ENCODE results near the gene DGKZ. TPM values are rescaled to one million over a fixed set of nuclear protein-coding genes. Genes with fewer than 3 reads are reported as not detected.

DGKZ gene
- total RNA-seq, 1 donor from 2014 or later, result 127 TPM

- H3K36me3 Mint-ChIP-seq (ENCODE audit: low read depth, unreplicated experiment), result peaks cover 7% of the 10 kb centered on the region
- TF ChIP-seq CTCF (IDR thresholded peaks at IDR 0.05; ENCODE audit: unreplicated experiment), result no peak
- peak overlapping the region; percentile 91 for H3K4me3 Mint-ChIP-seq (ENCODE audit: unreplicated experiment)
- peaks cover 56% of the 10 kb centered on the region for H3K4me1 Mint-ChIP-seq (ENCODE audit: unreplicated experiment)
- DNase-seq (ENCODE audit: low spot score), result no peak
- peaks cover 22% of the 10 kb centered on the region for H3K27me3 Mint-ChIP-seq (ENCODE audit: unreplicated experiment)
- H3K27ac Mint-ChIP-seq (ENCODE audit: unreplicated experiment), result peak overlapping the region; percentile 53
- no peaks in the 10 kb centered on the region for H3K9me3 Mint-ChIP-seq (ENCODE audit: unreplicated experiment)
Observed at GRCh38 chr11:46348566-46349401, 1.5 kb downstream of the DGKZ start.

- TF ChIP-seq CTCF (IDR thresholded peaks at IDR 0.05; ENCODE audit: unreplicated experiment), result no peak
- H3K27ac Mint-ChIP-seq (ENCODE audit: unreplicated experiment), result no peak overlapping the region
Observed at GRCh38 chr11:46350695-46351094, 3.4 kb downstream of the DGKZ start.

GRCh38 chr11:46351148-46351547 is 3.9 kb downstream of the DGKZ start:
- H3K36me3 Mint-ChIP-seq (ENCODE audit: low read depth, unreplicated experiment), result peaks cover 14% of the 10 kb centered on the region
- TF ChIP-seq CTCF (IDR thresholded peaks at IDR 0.05; ENCODE audit: unreplicated experiment), result no peak
- peaks cover 26% of the 10 kb centered on the region for H3K27me3 Mint-ChIP-seq (ENCODE audit: unreplicated experiment)
- H3K9me3 Mint-ChIP-seq (ENCODE audit: unreplicated experiment), result no peaks in the 10 kb centered on the region
- DNase-seq (ENCODE audit: low spot score), result no peak
- H3K4me1 Mint-ChIP-seq (ENCODE audit: unreplicated experiment), result peaks cover 36% of the 10 kb centered on the region
- no peak overlapping the region for H3K27ac Mint-ChIP-seq (ENCODE audit: unreplicated experiment)
- H3K4me3 Mint-ChIP-seq (ENCODE audit: unreplicated experiment), result no peak overlapping the region

More at GRCh38 chr11:46350695-46351094, 3.4 kb downstream of the DGKZ start:
- Mint-ChIP-seq H3K27me3 (ENCODE audit: unreplicated experiment) (peaks cover 26% of the 10 kb centered on the region), H3K36me3 (ENCODE audit: low read depth, unreplicated experiment) (peaks cover 14% of the 10 kb centered on the region), H3K4me3 (ENCODE audit: unreplicated experiment) (no peak overlapping the region), H3K4me1 (ENCODE audit: unreplicated experiment) (peaks cover 38% of the 10 kb centered on the region), H3K9me3 (ENCODE audit: unreplicated experiment) (no peaks in the 10 kb centered on the region)
- no peak for DNase-seq (ENCODE audit: low spot score)

- no peak overlapping the region for H3K27ac Mint-ChIP-seq (ENCODE audit: unreplicated experiment)
- H3K27me3 Mint-ChIP-seq (ENCODE audit: unreplicated experiment), result peaks cover 21% of the 10 kb centered on the region
- H3K4me1 Mint-ChIP-seq (ENCODE audit: unreplicated experiment), result peaks cover 32% of the 10 kb centered on the region
- no peak overlapping the region for H3K4me3 Mint-ChIP-seq (ENCODE audit: unreplicated experiment)
- H3K9me3 Mint-ChIP-seq (ENCODE audit: unreplicated experiment), result no peaks in the 10 kb centered on the region
- DNase-seq (ENCODE audit: low spot score), result no peak
- peaks cover 11% of the 10 kb centered on the region for H3K36me3 Mint-ChIP-seq (ENCODE audit: low read depth, unreplicated experiment)
- TF ChIP-seq CTCF (IDR thresholded peaks at IDR 0.05; ENCODE audit: unreplicated experiment), result no peak
Observed at GRCh38 chr11:46351606-46352005, 4.3 kb downstream of the DGKZ start.

Data from endothelial cell (in vitro differentiated cells).